Measurements from ENCODE around the gene ZNF804B.

DNA sequence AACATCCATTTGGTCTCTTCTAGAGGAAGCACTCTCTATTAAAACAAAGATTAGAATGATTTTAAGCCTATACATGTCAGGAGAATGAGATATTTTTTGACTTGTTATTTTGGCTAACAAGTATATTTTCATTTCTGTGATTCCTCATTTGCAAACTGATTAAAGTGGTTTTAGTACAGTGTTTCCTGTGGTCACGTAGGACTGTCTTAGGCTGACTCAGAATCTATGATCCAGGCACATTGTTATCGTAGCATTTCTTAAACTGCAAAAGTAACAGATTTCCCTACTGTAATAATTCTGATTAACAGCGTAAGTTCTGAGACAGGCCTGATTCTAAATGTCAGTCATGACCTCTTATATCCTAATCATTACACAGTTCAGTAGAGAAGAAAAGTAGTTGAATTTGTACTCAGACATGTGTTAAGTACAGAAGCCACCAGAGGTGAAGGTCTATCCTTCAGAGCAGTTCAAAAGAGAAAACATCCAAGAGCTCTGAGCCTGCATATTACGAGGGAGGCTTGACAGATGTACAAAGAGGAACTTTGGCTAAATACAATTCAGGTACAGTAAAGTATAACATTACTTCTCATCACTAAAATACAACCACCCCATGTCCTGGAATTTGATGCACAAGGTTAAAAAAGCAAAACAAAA lies 160.1 kb downstream of the ZNF804B start:
- TF ChIP-seq, protein P1, sequence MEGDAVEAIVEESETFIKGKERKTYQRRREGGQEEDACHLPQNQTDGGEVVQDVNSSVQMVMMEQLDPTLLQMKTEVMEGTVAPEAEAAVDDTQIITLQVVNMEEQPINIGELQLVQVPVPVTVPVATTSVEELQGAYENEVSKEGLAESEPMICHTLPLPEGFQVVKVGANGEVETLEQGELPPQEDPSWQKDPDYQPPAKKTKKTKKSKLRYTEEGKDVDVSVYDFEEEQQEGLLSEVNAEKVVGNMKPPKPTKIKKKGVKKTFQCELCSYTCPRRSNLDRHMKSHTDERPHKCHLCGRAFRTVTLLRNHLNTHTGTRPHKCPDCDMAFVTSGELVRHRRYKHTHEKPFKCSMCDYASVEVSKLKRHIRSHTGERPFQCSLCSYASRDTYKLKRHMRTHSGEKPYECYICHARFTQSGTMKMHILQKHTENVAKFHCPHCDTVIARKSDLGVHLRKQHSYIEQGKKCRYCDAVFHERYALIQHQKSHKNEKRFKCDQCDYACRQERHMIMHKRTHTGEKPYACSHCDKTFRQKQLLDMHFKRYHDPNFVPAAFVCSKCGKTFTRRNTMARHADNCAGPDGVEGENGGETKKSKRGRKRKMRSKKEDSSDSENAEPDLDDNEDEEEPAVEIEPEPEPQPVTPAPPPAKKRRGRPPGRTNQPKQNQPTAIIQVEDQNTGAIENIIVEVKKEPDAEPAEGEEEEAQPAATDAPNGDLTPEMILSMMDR (IDR thresholded peaks at IDR 0.05; ENCODE audit: borderline replicate concordance, extremely low read depth, low read length, poor library complexity, severe bottlenecking): no peak
- TF ChIP-seq EZH2 (IDR thresholded peaks at IDR 0.05; ENCODE audit: borderline replicate concordance, low read depth, low read length, severe bottlenecking): no peak

All from DND-41 (cell line).